ENCODE measurements around the gene GAPVD1.
"Not testable (repeated sequence)": the region's sequence is repeated elsewhere in the genome, so short reads cannot be mapped to it uniquely, and the experiment has no call there.

DNA sequence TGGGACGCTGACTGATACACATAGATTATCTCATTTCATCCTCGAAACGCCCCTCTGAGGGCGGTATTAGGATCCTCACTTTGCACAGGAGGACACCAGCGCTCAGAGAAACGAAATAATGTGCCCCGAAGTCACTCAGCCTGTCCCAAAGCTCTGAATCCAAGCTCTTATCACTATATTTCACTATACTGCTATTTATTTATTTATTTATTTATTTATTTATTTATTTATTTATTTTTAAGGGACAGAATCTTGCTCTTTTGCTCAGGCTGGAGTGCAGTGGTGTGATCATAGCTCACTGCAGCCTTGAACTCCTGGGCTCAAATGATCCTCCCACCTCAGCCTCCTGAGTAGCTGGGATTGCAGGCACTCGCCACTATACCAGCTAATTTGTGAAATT is 138.6 kb downstream of the GAPVD1 start:
- TF ChIP-seq RAD21 (IDR thresholded peaks at IDR 0.05; ENCODE audit: insufficient read depth, low read depth, low read length); RCOR1 (conservative IDR thresholded peaks at IDR 0.05; ENCODE audit: low read depth, low read length); POLR2AphosphoS2 (IDR thresholded peaks at IDR 0.05; ENCODE audit: low read depth, low read length); SIX5 (IDR thresholded peaks at IDR 0.05; ENCODE audit: low read depth, low read length, severe bottlenecking): not testable (repeated sequence)
- TF ChIP-seq, protein P1, sequence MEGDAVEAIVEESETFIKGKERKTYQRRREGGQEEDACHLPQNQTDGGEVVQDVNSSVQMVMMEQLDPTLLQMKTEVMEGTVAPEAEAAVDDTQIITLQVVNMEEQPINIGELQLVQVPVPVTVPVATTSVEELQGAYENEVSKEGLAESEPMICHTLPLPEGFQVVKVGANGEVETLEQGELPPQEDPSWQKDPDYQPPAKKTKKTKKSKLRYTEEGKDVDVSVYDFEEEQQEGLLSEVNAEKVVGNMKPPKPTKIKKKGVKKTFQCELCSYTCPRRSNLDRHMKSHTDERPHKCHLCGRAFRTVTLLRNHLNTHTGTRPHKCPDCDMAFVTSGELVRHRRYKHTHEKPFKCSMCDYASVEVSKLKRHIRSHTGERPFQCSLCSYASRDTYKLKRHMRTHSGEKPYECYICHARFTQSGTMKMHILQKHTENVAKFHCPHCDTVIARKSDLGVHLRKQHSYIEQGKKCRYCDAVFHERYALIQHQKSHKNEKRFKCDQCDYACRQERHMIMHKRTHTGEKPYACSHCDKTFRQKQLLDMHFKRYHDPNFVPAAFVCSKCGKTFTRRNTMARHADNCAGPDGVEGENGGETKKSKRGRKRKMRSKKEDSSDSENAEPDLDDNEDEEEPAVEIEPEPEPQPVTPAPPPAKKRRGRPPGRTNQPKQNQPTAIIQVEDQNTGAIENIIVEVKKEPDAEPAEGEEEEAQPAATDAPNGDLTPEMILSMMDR (IDR thresholded peaks at IDR 0.05 in 2 of 3, conservative IDR thresholded peaks at IDR 0.05 in 1 of 3; ENCODE audit: control insufficient read depth in 2 of 3, extremely low read depth in 1 of 3, insufficient read depth in 1 of 3, low read depth in 3 of 3, low read length in 3 of 3), result not testable (repeated sequence)

Measured in GM12878 (cell line).